PC-9 (cell line): Measurements from ENCODE around the gene THNSL1.

ENCODE experiments used
- EZH2 ChIP-seq: fragments of 200-600 bp; sonication (generic); IDR thresholded peaks from 2 replicates; pipeline ENCODE4 v1.8.0; 2017; ENCODE audit warnings: antibody characterized with exemption, low read depth
- TF ChIP-seq, protein P1 (sequence below): fragments of 200-600 bp; sonication (generic); conservative IDR thresholded peaks from 2 replicates; pipeline ENCODE4 v1.6.1; 2017; ENCODE audit warnings: mixed run types, antibody characterized with exemption, mild to moderate bottlenecking, moderate library complexity

DNA sequence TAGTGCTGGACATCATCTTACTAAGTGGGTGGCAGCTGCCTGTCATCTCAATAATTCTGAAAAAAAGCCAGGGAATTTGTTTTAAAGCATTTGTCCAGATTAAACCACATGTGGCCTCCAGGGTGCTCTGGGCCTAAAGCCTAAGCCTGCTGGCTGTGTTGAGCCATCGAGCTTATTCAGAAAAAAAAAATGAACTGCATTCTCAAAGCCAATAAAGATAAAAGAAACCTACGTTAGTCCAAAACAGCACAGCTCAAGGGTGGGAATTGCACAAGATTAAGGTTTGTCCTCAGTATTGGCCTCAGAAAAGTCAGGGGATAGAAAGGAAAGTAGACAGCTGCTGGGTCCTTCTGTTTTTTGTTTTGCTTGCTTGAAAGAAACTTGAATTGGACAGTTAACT is 41.4 kb upstream of the THNSL1 start:
- TF ChIP-seq, protein P1, sequence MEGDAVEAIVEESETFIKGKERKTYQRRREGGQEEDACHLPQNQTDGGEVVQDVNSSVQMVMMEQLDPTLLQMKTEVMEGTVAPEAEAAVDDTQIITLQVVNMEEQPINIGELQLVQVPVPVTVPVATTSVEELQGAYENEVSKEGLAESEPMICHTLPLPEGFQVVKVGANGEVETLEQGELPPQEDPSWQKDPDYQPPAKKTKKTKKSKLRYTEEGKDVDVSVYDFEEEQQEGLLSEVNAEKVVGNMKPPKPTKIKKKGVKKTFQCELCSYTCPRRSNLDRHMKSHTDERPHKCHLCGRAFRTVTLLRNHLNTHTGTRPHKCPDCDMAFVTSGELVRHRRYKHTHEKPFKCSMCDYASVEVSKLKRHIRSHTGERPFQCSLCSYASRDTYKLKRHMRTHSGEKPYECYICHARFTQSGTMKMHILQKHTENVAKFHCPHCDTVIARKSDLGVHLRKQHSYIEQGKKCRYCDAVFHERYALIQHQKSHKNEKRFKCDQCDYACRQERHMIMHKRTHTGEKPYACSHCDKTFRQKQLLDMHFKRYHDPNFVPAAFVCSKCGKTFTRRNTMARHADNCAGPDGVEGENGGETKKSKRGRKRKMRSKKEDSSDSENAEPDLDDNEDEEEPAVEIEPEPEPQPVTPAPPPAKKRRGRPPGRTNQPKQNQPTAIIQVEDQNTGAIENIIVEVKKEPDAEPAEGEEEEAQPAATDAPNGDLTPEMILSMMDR = no peak
- TF ChIP-seq EZH2 = no peak
